GM21529 (cell line): ENCODE data around the gene RIMS3.
A peak's percentile ranks its signal among the peaks of the same experiment; 100 is the strongest.
"Not testable (repeated sequence)": the region's sequence is repeated elsewhere in the genome, so short reads cannot be mapped to it uniquely, and the experiment has no call there.

Experiments
- ATAC-seq: cut with Tn5 transposase; IDR thresholded peaks from one replicate; pipeline ENCODE4 v1.9.1; 2021; ENCODE audit not compliant: unreplicated experiment

RIMS3 gene

DNA sequence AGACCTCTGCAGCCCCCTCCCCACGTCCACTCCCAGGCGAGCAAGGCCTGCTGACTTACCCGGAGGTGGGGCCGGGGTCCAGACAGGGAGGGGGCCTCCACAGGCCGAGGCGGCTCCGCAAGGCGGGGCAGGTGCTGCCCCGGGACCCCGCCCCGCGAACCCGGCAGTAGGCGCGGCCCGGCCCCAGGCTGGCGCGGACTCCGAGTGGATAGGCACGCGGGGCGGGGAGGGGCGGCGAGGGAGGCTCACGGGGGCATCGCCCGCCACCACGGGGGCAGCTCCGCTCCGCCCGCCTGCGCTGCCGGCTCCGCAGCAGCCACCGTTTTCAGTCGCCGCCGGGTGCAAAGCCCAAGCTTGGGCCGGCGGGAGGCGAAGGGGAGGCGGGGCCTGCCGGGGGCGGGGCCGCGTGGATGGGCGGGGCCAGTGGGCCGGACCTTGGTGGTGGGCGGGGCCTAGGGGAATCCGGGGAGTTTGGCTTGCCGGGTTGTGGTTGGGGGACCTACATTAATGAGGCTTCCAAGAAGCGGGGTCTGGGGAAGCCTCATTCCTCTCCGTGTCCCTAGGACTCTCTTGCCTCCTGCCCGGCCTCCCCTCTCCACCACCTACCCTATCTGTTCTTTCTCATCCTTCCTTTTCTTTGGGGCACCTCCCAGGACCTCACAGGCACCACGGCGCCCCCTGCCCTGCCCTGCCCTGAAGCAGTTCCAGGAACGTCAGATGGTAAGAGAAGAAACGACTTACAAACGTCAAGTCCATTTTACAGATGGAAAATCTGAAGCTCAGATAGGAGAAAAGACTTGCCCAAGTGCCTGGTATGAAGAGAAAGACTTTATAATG lies at the start of gene RIMS3:
Gene RIMS3 (minus strand): TSS at position 348 of the 837 bp plus-strand sequence. CDS start 23,757 bp downstream, outside the sequence.
- peak; percentile 76 for ATAC-seq

DNA sequence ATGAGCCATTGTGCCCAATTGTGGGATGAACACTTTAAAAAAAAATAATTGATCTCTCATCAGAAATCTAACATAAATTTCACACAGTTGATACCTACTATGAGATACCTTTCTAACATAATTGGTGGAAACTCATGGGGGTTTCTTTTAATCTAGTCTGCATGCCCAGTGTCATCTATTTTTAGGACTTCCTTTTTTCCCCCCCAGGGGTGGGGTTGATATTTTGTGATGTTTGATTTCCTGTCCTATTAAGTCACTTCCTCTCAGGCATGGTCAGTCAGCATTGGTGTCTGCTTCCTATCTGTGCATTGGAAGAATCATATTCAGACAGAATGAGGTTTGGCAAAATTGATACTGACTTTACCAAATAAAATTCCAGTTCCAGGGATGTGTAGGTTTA lies 47.5 kb upstream of the RIMS3 start:
- no peak for ATAC-seq

DNA sequence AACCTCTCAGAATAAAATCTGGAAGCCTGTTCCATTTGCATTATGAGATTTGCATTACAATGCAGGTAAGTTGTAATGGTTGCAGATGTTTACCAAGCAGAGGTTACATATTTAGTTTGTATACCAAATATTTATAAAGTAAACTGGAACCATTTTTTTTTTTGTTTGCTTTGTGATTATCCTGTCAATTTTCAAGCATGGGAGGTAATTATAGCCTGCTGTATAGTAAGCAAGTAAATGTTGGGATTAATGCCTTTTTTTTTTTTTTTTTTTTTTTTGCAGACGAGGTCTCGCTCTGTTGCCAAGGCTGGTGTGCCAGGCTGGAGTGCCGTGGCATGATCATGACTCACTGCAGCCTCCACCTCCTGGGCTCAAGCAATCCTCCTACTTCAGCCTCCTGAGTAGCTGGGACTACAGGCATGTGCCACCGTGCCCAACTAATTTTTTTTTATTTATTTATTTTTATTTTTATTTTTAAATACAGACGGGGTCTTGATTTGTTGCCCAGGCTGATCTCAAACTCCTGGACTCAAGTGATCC lies 47.0 kb upstream of the RIMS3 start:
- ATAC-seq, result no peak

DNA sequence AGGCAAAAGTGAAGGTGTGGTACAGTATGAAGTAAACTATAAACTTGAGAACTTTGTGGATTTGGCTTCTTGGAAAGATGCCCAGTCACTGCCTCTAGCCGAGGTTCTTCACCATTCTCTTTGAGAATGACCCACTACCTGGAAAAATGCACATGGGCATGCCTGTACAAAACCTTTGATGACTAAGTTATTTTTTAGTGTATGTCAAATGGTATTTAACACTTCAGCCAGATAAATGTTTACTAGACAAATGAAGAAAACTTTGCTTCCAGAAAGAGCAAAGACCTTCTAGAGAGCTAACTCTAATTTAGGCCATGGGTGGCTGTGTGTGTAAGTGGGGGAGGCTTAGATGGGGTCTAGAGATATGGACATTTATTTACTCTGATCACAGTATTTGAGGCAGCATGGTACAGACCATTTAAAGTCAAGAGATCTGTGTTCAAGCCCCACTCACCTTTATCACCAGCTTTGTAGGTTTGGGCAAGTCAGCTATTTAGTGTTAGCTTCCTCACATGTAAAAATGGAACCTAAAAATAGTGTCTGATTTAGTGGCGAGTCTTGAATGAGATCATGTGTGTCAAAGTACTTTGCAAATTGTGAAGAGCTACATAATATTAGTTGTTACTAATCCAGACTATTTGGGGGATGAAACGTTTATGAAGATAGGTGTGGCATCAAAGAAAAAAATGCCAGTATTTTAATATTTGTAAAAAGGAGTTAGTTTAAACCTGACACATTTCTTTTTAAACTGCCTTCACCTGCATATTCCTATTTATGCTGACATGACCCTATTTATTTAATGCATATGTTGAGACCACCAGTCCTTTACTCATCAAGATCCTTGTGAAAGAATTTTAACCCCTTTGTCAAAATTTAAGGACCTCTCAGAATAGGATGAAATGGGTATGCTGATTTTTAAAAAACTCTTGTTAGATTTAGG lies 46.3 kb upstream of the RIMS3 start:
- no peak for ATAC-seq

DNA sequence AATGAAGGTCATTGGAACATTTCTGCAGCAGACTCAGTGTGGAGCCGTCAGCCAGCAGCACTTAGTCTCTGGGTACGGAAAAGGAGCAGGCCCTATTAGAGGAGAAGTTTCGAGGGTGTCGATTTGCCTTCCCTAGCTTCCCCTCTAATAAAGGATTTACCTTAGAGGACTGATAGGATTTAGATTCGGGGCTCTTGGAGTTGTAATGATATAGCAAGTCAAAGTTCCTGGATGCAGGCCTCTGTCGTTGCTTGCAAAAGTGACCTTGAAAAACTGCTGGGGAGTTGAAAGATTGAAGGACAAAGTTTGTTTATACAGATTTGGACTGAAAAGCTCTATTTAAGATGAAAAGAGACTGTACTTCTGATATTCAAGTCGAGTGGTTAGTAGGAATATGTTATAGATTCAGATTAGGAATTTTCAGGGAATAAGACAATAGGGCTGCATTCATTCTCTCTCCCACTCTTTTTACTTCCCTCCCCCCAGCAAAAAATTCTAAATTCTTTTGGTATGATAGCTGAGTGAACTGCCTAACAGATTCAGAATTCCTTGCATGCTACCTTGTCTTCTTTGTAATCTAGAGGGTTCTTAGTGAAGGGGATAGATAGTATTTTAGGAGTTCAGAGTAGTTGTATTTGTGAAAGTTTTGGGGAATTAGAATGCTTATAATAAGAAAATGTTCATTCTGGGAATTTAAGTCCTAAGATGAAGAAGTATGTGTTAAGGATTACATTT lies 45.3 kb upstream of the RIMS3 start:
- ATAC-seq, result no peak

DNA sequence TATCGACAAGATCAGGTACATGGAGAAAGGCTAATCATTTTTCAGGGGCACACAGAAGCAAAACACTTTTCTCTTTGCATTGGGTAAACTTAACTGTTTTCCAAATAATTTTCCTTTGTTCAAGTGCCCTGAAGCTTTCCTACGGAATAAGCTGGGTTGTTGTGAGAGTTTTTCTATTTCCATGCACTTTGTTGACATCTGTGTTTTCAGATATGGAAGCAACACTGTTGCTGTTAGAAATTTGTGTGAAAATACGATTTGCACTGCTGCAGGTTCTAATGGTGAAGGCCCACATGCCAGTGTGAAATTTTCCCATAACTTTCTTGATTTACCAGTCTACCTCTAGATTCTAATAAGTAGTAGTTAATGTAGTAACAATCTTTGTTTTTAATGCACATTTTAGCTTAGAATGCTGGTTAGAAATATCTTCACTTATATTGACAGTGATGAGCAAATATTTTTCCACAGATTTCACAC lies 44.4 kb upstream of the RIMS3 start:
- ATAC-seq, result no peak

DNA sequence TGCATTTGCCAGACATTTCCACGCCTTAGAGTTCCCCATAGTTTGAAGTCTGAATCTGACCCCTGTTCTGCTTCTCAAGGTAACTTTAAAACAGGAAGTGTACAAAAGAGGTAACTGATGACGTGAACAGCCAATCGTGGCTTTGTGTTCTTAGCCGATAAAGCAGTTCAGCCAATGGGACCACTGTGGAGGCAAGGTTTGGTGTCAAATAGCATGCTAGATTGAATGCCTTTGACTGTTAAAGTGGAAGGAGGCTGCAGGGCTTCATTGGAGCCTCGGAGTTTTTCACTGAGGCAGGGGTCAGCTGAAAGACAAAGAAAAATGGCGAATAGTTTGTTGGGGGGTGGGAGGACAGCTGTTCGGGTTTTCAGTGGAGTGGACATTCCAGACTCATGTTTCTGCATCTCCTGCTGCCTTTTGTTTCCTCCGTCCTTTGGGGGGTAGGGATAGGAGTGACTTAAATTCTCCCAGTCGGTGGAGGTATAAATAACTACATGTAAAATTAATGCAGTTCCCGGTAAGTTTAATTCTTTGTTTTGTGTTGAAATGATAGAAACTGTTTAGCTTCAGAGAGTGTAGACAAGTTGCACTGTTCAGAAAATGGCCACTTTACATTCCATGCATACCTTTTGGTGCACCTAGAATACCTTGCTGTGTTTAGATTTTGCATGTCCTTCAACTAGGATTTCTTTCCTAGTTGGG lies 43.8 kb upstream of the RIMS3 start:
- ATAC-seq, result peak; percentile 91

DNA sequence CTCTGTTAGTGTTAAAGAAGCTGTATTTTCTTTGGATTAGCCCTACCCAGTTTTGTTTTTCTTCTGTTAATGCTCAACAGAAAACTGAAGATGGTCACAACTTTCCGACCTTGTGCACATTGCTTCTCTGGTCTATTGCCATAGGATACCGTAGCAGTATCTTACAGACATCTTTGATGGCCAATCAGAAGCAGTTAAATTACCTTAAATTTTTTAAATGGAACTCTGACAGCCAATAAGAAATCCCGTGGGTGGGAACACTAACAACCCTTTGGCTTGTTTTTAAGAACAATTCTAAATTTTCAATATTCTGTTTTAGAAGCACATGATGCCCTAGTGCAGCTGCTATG lies 43.2 kb upstream of the RIMS3 start:
- ATAC-seq, result peak; percentile 66

DNA sequence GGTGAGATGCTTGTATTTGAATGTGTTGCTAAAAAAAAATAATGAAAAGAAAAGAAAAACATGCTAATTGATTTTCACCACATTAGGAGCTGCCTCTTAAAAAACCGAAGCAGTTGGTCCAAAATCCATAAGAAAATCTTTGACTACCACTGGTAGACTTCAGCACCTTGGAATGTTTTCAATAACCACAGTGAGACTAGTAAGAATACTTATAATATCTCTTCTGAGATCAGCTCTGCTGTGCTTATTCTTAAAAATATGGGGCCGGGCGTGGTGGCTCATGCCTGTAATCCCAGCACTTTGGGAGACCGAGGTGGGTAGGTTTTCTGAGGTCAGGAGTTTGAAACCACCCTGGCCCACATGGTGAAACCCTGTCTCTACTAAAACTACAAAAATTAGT lies 41.1 kb upstream of the RIMS3 start:
- ATAC-seq, result no peak

DNA sequence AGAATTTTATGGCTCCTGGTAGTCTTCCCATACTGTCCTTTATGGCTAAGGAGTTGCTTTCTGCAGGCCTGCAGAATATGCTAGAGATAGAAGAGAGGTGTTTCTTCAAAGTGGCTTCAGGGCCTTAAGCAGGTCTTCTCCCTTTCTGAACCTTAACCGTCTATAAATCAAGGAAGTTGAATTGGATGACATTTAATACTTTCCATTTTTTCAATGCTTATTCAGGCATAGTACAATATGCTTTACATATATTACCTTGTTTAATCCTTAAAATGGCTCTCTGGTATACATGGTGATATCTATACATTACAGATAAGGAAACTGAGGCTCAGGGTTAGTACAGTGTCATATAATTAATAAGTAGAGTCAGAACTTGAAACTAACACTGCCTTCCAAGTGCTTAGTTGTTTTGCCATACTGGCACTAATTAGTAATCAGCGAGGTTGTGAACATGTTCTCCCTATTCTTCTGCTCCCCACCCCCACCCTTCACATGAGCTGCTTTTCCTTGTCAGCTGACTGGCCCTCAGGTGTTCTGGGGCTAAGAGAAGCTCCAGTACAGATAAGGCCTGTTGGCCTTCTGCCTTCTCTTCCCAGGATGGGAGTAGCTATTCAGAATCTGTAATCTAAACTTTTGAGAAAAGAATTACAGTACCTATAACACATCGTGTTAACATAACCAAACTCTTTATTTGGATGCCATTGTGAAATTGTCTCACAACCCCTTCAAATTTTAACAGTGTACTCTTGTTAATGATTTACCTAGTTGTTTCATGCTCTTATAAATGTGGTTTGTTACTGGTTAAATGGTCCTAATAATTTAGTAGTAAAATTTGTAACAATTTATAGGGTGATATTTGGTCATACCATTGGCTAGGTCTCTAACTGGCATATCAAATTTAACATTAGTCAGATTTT lies 39.6 kb upstream of the RIMS3 start:
- ATAC-seq, result no peak

DNA sequence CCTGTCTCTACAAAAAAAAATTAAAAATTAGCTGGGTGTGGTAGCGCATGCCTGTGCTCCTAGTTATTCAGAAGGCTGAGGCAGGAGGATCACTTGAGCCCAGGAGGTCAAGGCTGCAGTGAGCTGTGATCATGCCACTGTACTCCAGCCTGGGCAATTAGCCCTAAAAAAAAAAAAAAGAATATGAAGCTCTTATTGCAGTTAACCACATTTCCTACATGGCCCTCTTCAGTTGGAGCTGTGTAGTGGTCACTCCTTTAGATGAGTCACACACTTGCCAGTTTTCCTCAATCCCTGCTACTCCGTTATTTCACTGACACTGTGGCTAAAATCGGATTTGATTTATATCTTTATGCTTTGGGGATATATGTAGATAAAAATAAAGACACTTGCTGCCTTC lies 37.8 kb upstream of the RIMS3 start:
- ATAC-seq, result no peak

DNA sequence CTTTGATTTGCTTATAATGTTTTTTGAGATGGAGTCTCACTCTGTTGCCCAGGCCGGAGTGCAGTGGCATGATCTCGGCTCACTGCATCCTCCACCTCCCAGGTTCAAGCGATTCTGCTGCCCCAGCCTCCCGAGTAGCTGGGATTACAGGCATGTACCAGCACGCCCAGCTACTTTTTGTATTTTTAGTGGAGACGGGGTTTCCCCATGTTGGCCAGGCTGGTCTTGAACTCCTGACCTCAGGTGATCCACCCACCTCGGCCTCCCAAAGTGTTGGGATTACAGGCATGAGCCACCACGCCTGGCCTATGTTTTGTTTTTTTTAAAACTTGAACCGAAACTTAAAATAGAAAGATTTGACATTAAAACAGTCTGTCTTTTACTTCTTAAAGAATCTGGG lies 37.3 kb upstream of the RIMS3 start:
- ATAC-seq, result not testable (repeated sequence)

DNA sequence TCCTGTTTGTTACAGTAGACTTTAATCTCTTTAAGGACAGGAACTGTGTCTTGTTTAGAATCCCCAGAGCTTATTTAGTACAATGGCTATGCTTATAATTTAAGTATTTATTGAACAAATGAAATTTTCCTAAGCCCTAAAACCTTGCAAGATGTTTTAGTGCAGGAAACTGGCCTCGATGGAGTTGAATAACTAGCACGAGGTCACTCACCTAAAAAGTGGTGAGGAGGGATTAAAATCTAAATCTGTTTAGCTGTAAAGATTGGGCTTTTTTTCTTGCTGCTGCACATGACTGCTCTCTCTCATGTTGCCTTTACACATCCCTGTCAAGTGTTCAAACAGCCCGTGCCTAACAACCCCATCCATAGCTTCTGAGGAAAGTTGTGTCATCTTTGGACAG lies 36.2 kb upstream of the RIMS3 start:
- ATAC-seq, result no peak

DNA sequence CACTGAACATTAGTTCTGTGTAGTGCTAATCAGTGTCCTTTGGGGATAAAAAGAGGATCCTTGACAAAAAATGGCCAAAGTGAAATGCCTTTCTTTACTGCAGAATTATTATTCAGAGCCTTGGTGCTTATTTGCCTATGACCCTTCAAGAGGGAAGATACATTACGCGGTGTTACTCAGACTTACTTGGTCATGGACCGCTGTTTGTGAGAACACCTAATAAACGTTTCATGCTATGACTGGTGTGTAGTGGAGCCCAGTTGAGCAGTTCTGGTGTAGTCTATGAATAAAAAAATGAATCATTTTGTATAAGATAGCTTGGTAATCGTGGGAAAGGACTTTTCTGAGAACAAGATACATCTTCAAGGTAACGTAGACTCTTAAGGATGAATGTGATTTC lies 34.3 kb upstream of the RIMS3 start:
- peak; percentile 64 for ATAC-seq

DNA sequence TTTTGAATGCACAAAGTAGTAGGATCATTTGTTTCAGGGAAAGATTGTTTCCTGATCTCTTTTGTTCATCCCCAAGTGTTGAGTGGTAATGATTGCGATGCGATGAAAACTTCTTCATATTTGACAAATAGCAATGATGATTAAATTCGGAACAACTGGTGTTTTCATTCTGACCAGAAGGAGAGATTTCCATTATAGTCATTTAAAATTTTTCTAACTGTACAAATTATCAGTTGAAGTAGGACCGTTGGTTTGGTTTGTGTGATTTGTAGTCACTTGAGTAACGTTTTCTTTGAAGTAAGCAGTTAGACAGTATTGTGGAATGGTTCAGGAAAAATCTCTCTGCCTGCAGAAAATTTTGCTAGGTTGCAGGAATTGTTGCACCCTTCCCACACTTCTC lies 32.0 kb upstream of the RIMS3 start:
- ATAC-seq, result no peak

DNA sequence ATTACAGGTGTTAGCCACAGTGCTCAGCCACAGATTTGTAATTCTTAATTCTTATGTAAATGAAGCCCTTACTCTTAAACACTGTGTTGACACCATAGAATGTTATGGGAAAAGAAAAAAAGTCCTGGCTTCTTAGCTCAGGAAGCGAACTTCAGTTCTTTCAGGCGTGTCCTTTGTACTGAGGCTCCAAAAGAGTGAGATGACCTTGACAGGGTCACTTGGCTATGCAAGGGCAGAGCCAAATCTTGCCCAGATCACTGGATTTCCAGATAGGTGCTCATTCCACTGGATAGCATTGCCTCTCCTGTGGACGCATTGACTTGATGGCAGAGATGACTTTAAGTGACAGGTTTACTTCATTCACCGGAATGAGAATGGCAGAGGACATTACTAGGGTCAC lies 30.8 kb upstream of the RIMS3 start:
- ATAC-seq, result no peak

DNA sequence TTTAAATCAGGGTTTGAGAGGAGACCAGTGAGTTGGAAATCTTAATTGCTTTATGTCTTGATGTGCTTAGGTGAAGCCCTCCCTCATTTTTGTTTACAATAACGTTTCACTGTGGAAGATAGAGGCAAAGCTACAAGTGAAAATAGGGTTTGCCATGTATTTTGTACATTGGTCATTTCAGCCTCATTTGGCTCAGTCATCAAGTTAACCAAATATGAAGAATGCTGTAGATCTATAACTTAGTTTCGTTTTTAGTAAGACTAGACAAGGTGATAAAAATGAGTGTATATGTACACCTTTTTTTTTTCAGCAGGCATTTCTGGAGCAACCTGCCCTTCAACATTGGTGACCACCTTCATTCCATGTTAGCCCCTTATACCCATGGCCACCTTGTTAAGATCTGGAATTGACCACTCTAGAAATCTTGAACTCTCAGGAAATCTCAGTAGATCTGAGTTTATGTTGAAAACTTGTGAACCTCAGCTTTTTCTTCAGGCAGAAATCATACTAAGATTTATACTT lies 28.9 kb upstream of the RIMS3 start:
- no peak for ATAC-seq

DNA sequence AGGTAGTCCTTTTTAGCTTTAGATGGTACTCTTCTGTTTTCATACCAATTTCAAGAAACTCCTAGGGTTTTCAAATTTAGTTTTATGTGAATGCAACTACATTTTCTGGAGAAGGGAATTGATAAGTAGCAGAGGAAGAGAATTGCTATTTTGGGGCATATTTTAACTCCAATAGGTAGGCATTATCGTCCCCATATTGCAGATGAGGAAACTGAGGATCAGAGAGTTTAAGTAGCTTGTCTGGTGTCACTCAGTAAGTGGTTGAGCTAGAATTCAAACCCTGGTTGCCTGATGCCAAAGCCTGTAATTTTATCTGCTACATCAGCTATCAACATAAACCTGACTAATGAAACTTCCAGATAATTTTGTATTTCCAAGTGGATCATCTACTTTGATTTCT lies 27.9 kb upstream of the RIMS3 start:
- ATAC-seq, result no peak

DNA sequence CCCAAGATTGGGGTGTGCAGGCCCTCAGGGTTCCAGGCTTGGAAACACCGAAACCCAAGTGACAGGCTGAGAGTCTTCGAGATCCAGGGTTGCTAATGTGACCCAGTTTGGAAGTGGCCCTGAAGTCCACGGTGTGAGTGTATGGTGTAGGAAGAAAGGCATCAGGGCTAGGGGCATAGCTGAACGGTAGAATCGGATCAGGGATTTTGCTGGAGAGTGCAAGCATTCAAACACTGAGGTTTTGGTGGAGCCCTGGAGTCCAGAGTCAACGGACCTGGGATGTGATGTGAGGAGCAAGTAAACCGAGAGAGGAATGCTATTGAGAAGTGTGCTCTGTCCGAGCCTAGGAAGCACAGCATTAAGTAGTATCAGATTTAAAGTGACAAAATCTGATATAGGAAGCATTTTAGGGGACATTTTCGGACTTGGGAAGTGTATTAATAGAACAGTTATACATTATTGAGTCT lies 27.0 kb upstream of the RIMS3 start:
- ATAC-seq, result no peak
